HG02588 (cell line): ENCODE data around the gene MNT.

Experiments
- ATAC-seq: cut with Tn5 transposase; IDR thresholded peaks from one replicate; pipeline ENCODE4 v1.9.1; 2021; ENCODE audit warnings: mild to moderate bottlenecking, moderate library complexity; ENCODE audit not compliant: unreplicated experiment

The MNT gene

GRCh38 chr17:2383628-2384167, 17.2 kb downstream of the MNT start:
- no peak for ATAC-seq

GRCh38 chr17:2380950-2381649, 19.8 kb downstream of the MNT start:
- ATAC-seq, result no peak

DNA sequence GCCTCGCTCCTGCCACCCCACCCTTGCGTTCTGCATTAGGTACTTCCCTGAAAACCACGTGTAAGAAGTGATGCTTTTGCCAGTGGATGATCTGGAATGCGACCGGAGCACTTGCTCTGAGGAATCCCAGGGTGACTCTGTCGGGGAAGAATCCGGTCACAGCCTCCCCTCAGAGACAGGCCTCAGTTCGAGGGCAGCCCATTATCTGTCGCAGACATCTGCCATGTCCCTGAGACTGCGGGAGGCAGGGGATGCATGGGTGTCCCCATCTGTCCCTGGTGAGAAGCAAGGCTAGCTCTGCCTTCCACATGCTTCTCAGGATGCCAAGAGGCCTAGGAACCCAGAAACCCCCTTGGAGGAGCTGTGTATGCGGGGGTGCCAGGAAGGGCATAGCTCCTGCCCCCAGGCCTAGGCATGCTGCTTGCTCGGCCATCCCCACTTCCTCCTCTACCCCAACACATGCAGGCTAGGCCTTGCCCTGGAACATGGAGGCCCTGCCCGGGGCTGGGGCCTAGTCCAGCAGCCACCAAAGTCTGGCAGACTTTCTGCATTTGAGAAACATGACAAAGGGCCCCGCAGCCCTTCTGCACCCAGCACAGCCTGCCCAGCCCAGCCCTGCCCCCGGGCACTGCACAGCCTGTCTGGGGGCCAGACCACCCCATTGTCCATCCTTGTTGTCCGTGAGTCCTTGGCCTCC, 20.5 kb downstream of the MNT start:
- ATAC-seq, result no peak

- ATAC-seq, result no peak
These were observed 21.2 kb downstream of the MNT start for GRCh38 chr17:2379489-2380225.

GRCh38 chr17:2378905-2379304, 22.0 kb downstream of the MNT start:
- ATAC-seq, result no peak

- ATAC-seq, result no peak
These were observed 23.2 kb downstream of the MNT start for GRCh38 chr17:2377659-2378058.

- ATAC-seq, result no peak
These were observed 24.8 kb downstream of the MNT start for GRCh38 chr17:2376107-2376506.

DNA sequence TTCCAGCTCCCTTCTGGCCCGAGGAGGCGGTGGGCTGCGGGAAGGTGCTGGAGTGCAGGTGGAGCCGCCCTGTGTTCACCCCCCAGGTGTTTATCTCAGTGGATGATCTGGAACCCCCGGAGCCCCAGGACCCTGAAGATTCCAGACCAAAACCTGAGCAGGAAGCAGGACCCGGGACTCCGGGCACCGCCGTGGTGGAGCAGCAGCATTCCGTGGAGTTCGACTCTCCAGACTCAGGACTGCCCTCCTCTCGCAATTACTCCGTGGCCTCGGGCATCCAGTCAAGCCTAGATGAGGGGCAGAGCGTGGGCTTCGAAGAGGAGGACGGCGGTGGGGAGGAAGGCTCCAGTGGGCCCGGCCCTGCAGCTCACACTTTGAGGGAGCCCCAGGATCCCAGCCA, 25.5 kb downstream of the MNT start:
- ATAC-seq, result no peak

DNA sequence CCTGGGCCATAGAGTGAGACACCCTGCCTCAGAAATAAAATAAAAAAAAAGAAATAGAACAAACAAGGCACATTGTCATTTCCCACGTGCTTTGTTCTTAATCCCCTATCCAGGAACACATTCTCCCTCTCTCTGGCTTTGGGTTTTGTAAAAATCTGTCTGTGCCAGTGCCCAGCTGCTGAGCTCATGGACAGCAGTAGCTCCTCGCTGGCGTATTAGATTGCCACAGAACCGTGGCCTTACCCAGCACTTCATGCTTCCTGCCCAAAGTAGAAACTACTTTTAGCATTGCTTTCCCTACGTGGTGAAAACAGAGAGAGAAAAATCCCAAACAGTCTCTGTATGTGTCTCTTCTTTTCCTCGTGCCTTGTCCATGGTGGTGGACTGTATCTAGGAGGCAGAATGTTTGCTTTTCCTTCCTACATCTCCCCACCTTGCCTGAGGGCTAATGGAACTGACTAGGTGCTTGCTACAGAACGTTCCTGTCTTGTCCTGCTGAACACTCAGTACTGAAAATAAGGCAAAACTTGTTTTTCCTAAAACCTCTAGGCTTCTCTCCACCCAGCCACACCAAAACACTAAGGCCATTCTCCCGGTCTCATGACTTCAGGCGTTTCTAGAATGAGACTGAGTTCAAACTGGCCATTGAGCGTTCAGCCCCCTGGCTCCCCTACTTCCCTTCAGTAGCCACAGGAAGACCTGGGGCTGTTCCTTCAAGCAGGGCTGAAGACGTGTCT, 26.1 kb downstream of the MNT start:
- ATAC-seq, result no peak

DNA sequence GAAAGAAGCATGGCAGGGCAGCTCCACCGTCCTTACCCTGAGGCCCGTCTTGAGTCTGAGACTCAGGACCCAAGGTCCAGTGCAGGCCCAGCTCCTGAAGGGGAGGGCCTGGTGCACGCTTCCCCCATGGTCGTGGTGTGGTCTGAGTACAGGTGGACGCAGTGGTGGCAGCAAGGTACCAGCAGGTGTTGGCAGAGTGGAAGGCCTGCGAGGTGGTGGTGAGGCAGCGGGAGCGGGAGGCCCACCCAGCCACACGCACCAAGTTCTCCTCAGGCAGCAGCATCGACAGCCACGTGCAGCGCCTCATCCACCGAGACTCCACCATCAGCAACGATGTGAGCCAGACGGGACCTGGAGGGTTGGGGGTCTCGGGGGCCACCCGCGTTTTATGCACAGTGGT, 27.7 kb downstream of the MNT start:
- ATAC-seq, result no peak

GRCh38 chr17:2372681-2373080, 28.2 kb downstream of the MNT start:
- no peak for ATAC-seq

- no peak for ATAC-seq
These were observed 28.7 kb downstream of the MNT start for GRCh38 chr17:2372180-2372579.

GRCh38 chr17:2371183-2372130, 29.4 kb downstream of the MNT start:
- no peak for ATAC-seq

GRCh38 chr17:2370211-2370589, 30.7 kb downstream of the MNT start:
- no peak for ATAC-seq

DNA sequence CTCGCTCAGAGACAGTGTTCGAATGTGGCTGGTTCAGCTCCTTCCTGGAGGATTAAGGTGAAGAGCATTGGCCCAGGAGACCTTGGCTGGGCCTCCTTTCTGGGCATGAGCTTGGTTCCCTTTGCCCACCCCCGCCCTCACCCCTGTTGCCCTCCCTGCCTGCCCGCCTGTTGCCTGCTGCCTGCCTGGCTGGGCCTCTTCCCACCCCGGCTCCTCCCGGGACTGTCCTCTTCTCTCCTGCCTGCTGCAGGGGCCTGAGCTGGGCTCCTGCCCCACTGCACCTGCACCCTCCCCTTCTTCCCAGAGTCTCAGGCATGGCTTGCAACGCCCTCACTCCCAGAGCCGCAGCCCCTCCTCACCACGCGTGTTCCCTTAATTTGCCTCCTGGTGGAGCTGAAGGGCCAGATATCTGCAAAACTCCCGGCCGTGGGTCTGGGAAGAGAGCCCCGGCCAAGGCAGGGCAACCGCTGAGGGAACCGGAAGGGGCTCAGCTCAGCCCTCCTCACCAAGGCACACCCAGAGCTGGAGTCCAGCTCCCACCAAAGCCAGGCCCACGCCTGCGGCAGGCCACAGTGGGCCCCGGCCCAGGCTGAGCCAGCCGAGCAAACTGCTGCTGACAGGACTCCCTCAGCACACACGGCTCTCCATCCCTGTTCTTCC, 31.2 kb downstream of the MNT start:
- ATAC-seq, result no peak

DNA sequence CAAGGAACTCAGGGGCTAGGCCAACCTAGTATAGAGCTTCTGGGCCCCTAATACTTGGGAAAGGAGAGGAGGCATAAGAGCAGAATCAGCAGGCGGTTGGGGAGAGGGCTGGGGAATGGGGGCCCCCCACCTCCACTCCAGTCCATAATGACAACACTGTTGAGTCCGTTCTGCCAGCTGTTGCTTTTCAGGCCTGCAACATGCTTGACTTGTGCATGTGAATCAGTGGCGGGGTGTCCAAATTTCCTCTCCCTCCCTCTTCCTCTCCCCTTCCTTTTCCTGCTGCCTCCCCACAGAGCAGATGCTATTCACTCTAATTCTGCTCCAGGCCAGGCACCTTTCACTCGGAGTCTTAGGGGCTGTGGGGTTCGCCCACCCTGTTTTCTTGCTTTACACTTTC, 31.8 kb downstream of the MNT start:
- ATAC-seq, result no peak

GRCh38 chr17:2368359-2368758, 32.5 kb downstream of the MNT start:
- ATAC-seq, result no peak

DNA sequence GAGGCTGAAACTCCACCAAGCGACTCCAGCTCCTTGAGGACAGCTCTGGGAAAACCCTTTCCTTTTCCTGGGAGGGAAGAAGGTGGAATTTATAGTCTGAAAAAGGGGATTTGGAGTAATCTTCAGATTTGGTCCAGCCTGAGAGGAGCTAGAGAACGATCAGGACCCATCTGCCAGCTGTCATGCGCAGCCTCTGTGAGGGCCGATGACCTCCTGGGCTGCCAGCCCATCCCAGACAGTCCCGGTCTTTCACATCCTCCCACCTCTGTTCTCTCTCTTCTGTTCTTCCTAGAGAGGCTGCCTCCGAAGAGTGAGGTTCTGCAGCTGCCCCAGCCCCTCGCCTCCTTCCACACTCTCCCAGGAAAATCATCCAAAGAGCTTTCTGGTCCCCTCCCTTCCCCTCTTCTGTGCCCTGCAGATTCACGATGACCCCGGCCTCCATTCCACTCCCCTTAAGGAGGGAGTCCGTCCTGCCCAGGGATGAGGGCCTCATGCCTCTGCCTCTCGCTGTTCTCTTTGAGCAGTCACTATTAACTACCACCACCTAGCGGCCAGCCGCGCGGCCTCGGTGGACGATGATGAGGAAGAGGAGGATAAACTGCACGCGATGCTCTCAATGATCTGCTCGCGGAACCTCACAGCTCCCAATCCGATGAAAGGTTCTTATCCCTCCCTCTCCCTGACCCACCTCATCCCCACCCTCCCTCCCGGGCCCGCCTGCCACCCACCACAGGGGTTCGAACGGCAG, 33.9 kb downstream of the MNT start:
- no peak for ATAC-seq

- ATAC-seq, result no peak
These were observed 35.7 kb downstream of the MNT start for GRCh38 chr17:2365132-2365531.
